Transverse colon (tissue), 4 donors: ENCODE measurements around the gene SPSB3. TPM values are rescaled to one million over a fixed set of nuclear protein-coding genes. Genes with fewer than 3 reads are reported as not detected.

Source experiments
- DNase-seq: peaks from one replicate; pipeline ENCODE4 v3.0.0-alpha.2; 2019
- H3K27ac ChIP-seq, 4 donors: fragments of 200-600 bp; sonication (generic); 2 replicates each; pipeline ENCODE4 v1.5.1; 2016 to 2018; ENCODE audit warnings: inconsistent platforms in 4 of 4
- H3K27me3 ChIP-seq: fragments of 200-600 bp; sonication (generic); 2 replicates; pipeline ENCODE4 v1.5.1; 2017; ENCODE audit warnings: inconsistent platforms
- H3K36me3 ChIP-seq, 4 donors: fragments of 200-600 bp; sonication (generic); 2 replicates each; pipeline ENCODE4 v1.5.1; 2017 to 2019; ENCODE audit warnings: inconsistent platforms in 4 of 4
- H3K4me1 ChIP-seq, 4 donors: fragments of 200-600 bp; sonication (generic); 2 replicates each; pipeline ENCODE4 v1.5.1; 2017 to 2020; ENCODE audit warnings: inconsistent platforms in 4 of 4
- H3K4me3 ChIP-seq, 4 donors: fragments of 200-600 bp; sonication (generic); 1 replicate in 1 of 4; 2 replicates in 3 of 4; pipeline versions ENCODE4 v1.5.1 to v1.6.1; 2017 to 2019; ENCODE audit warnings: inconsistent platforms in 4 of 4
- H3K9me3 ChIP-seq, 2 donors: fragments of 200-600 bp; sonication (generic); 2 replicates each; pipeline ENCODE4 v1.5.1; 2017 to 2019; ENCODE audit warnings: inconsistent platforms in 2 of 2
- CTCF ChIP-seq, 5 experiments: fragments of 200-600 bp in 3 of 5; fragments of 450-650 bp in 2 of 5; sonication (generic) in 3 of 5; IDR thresholded peaks; 1 replicate in 2 of 5; 2 replicates in 3 of 5; pipeline ENCODE4 v1.5.1; 2016 to 2017; ENCODE audit warnings: antibody characterized with exemption in 5 of 5, inconsistent platforms in 3 of 5, mild to moderate bottlenecking in 2 of 5, moderate library complexity in 1 of 5
- EP300 ChIP-seq: sonication (generic); formaldehyde crosslinking; IDR thresholded peaks from one replicate; pipeline ENCODE4 v1.6.1; 2017; ENCODE audit warnings: antibody characterized with exemption, low read depth
- POLR2A ChIP-seq: fragments of 450-650 bp; IDR thresholded peaks from one replicate; pipeline ENCODE4 v1.6.1; 2016; ENCODE audit warnings: antibody characterized with exemption, mild to moderate bottlenecking, moderate library complexity
- POLR2AphosphoS5 ChIP-seq, 3 donors: sonication (generic); formaldehyde crosslinking; IDR thresholded peaks; one replicate each; pipeline ENCODE4 v1.6.1; 2016; ENCODE audit warnings: antibody characterized with exemption in 3 of 3
- WGBS, 2 donors: methylation state at CpG; one replicate each; pipeline ENCODE4 v1.1.5; 2018; ENCODE audit warnings: low coverage in 1 of 2; 5-methylcytosine and 5-hydroxymethylcytosine counted together
- in situ Hi-C, 4 donors: fragments of 200-750 bp; cut with MboI; loops; one replicate each; pipeline versions ENCODE4 v1.15.0 to v1.15.1; 2017; ENCODE audit warnings: low sequenced_read_pairs in 3 of 4, low pct_ligation_motif_present in 1 of 4, low pct_unique_long_range_greater_than_20kb in 1 of 4
- intact Hi-C: fragments of 100-400 bp; cut with DNase I; formaldehyde crosslinking; loops from one replicate; pipeline ENCODE4 v1.15.1; 2023; ENCODE audit warnings: low total_unique reads
- total RNA-seq, 4 donors: library from RNA; depleted of rRNA; stranded (reverse); fragments of >200 nt; gene quantifications; one replicate each; pipeline ENCODE4 v1.1.0, GENCODE V29; 2016

The SPSB3 gene
- total RNA-seq, 4 donors from 2014 or later = 101 to 289 (median 125) TPM

GRCh38 chr16:1731073-1731472 is 51.3 kb downstream of the SPSB3 start:
- in situ Hi-C loops = no loop called here
- 85 to 95% methylated on average over 3 to 7 of the region's 7 CpGs for WGBS, 2 donors
- peaks cover 0 to 3% (median 2%) of the 10 kb centered on the region in 4 donors for H3K36me3 ChIP-seq

GRCh38 chr16:1729445-1729844 is 52.9 kb downstream of the SPSB3 start:
- TF ChIP-seq EP300 = no peak
- no peak for TF ChIP-seq POLR2AphosphoS5 (IDR thresholded peaks at IDR 0.05)
- TF ChIP-seq POLR2A = no peak
- TF ChIP-seq CTCF (IDR thresholded peaks at IDR 0.05) = no peak
- H3K9me3 ChIP-seq = no peaks in the 10 kb centered on the region
- H3K36me3 ChIP-seq = peaks cover 0 to 16% (median 3%) of the 10 kb centered on the region in 4 donors
- H3K27ac ChIP-seq = no peak overlapping the region
- no peak overlapping the region for H3K4me3 ChIP-seq
- no peaks in the 10 kb centered on the region for H3K4me1 ChIP-seq
- DNase-seq = no peak
- H3K27me3 ChIP-seq = no peaks in the 10 kb centered on the region
- 94% methylated on average over 35 of the region's 35 CpGs; no CpG with 5 or more reads in 1 of the 2 donors for WGBS, 2 donors
- intact Hi-C loops (no loop called here), in situ Hi-C loops (no loop called here)

More at GRCh38 chr16:1731073-1731472, 51.3 kb downstream of the SPSB3 start:
- DNase-seq = no peak
- intact Hi-C loops = no loop called here
- Histone ChIP-seq H3K27ac (no peak overlapping the region), H3K27me3 (no peaks in the 10 kb centered on the region), H3K4me1 (no peaks in the 10 kb centered on the region), H3K9me3 (no peaks in the 10 kb centered on the region), H3K4me3 (no peak overlapping the region)
- TF ChIP-seq EP300 (no peak), POLR2A (no peak), CTCF (IDR thresholded peaks at IDR 0.05) (no peak), POLR2AphosphoS5 (IDR thresholded peaks at IDR 0.05) (no peak)

- in situ Hi-C loops = no loop called here
- no peak for DNase-seq
- intact Hi-C loops = no loop called here
- no peaks in the 10 kb centered on the region for H3K9me3 ChIP-seq
- H3K4me1 ChIP-seq = no peaks in the 10 kb centered on the region
- H3K36me3 ChIP-seq = peaks cover 0 to 17% (median 3%) of the 10 kb centered on the region in 4 donors
- 94 to 95% methylated on average over 8 to 18 of the region's 18 CpGs for WGBS, 2 donors
- TF ChIP-seq POLR2A = no peak
- TF ChIP-seq EP300 = no peak
- TF ChIP-seq POLR2AphosphoS5 (IDR thresholded peaks at IDR 0.05) = no peak
- no peak for TF ChIP-seq CTCF (IDR thresholded peaks at IDR 0.05)
- H3K4me3 ChIP-seq = no peak overlapping the region
- H3K27me3 ChIP-seq = no peaks in the 10 kb centered on the region
- no peak overlapping the region for H3K27ac ChIP-seq
Measured at GRCh38 chr16:1729026-1729425, 53.3 kb downstream of the SPSB3 start.

- 92% methylated on average over 37 of the region's 37 CpGs; no CpG with 5 or more reads in 1 of the 2 donors for whole genome bisulfite sequencing, 2 donors
- Histone ChIP-seq H3K36me3 (peaks cover 0 to 17% (median 3%) of the 10 kb centered on the region in 4 donors), H3K27ac (no peak overlapping the region), H3K4me3 (no peak overlapping the region), H3K4me1 (peaks cover 3 to 9% (median 6%) of the 10 kb centered on the region in 4 donors), H3K27me3 (no peaks in the 10 kb centered on the region), H3K9me3 (no peaks in the 10 kb centered on the region)
- DNase-seq = no peak
- in situ Hi-C loops = no loop called here
- TF ChIP-seq EP300 = no peak
- no peak for TF ChIP-seq CTCF (IDR thresholded peaks at IDR 0.05)
- no peak for TF ChIP-seq POLR2A
- no peak for TF ChIP-seq POLR2AphosphoS5 (IDR thresholded peaks at IDR 0.05)
- intact Hi-C loops = no loop called here
Measured at GRCh38 chr16:1727651-1728624, 54.4 kb downstream of the SPSB3 start.
